Measurements from ENCODE around the gene TAS2R40.

DNA sequence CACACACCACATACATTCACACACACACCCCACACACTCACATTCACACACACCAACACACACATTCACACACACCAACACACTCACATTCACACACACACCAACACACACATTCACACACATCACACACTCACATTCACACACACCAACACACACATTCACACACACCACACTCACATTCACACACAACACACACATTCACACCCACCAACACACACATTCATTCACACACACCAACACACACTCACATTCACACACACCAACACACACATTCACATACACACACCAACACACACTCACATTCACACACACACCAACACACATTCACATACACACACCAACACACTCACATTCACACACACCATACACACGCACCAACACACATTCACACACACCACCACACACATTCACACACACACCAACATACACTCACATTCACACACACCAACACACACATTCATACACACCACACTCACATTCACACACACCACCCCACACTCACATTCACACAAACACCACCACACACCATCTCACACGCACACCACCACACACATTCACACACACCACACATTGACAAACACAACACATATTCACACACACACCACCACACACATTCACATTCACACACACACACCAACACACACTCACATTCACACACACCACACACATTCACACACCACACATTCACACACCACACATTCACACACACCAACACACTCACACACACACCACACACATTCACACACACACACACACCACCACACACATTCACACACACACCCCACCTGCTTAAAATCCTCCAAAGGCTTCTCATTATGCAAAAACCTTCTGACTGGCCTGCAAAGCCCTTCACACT is 9.0 kb downstream of the TAS2R40 start:
- TF ChIP-seq, protein P1, sequence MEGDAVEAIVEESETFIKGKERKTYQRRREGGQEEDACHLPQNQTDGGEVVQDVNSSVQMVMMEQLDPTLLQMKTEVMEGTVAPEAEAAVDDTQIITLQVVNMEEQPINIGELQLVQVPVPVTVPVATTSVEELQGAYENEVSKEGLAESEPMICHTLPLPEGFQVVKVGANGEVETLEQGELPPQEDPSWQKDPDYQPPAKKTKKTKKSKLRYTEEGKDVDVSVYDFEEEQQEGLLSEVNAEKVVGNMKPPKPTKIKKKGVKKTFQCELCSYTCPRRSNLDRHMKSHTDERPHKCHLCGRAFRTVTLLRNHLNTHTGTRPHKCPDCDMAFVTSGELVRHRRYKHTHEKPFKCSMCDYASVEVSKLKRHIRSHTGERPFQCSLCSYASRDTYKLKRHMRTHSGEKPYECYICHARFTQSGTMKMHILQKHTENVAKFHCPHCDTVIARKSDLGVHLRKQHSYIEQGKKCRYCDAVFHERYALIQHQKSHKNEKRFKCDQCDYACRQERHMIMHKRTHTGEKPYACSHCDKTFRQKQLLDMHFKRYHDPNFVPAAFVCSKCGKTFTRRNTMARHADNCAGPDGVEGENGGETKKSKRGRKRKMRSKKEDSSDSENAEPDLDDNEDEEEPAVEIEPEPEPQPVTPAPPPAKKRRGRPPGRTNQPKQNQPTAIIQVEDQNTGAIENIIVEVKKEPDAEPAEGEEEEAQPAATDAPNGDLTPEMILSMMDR (IDR thresholded peaks at IDR 0.05), result no peak
- TF ChIP-seq POLR2A (IDR thresholded peaks at IDR 0.05), result no peak

Measured in tibial nerve (tissue), 3 donors.